Mammary epithelial cell (primary cell): ENCODE results near the gene MED26.

Experiments
- CTCF ChIP-seq, 2 donors: IDR thresholded peaks in 1 of 2; conservative IDR thresholded peaks in 1 of 2; 2 replicates each; pipeline ENCODE4 v1.5.1; 2011 to 2012; ENCODE audit warnings: inconsistent platforms in 2 of 2, low read length in 2 of 2, mild to moderate bottlenecking in 2 of 2, control low read depth in 1 of 2, low read depth in 1 of 2; ENCODE audit not compliant: insufficient read depth in 1 of 2; ENCODE audit errors: extremely low read depth in 1 of 2
- EZH2 ChIP-seq: IDR thresholded peaks from 2 replicates; pipeline ENCODE4 v1.6.1; 2012; ENCODE audit warnings: low read length, inconsistent platforms, borderline replicate concordance

GRCh38 chr19:16613841-16614240, 14.2 kb downstream of the MED26 start:
- TF ChIP-seq CTCF (conservative IDR thresholded peaks at IDR 0.05 in 1 of 2, IDR thresholded peaks at IDR 0.05 in 1 of 2; ENCODE audit: extremely low read depth in 1 of 2, insufficient read depth in 1 of 2, low read depth in 1 of 2, low read length in 2 of 2) (no peak), EZH2 (no peak)
